NCI-H2196 treated with DMSO at 0.1 percent for 48 hours (cell line): ENCODE data around the gene IRAK2.

ENCODE experiments used
- DNase-seq: peaks from one replicate; lab custom pipeline; 2025; ENCODE audit not compliant: unreplicated experiment; lab: John Stamatoyannopoulos, UW

The IRAK2 gene

DNA sequence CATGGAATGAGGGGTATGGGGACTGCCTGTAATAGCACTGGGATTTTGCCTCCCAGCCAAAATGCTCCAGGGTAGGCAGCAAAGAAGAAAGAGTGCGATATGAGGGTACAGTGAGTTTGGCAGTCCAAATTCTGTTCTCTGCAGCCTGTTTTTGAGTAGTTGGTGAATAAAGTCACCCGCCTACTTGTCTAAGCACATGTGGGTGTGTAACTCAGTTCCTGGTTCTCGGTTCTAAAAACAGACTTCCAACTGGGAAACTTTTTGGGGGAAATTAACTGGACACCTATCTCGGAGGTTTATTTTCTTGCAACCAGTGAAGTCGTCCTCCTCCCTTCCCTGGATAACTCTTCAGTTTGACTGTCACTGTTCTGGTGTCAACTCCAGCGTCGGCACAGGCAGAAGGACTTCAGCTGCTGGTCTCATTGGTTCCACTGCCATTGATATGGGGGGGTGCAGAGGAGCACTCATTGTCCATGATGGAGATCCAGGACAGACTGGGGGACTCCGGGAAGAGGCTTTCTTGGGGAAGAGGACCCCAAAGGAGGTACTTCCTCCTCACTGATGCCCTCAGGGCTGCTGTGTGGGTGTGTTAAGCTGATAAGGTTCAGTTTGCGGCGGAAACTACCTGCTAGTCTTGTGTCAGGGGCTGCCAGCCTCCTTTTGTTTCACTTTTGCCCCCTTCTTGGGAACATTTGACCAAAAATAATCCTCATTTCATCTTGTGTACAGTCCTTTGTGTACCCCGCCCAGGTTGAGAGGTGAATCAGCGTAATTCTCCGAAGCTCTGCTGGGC, 114.9 kb downstream of the IRAK2 start:
- no peak for DNase-seq

DNA sequence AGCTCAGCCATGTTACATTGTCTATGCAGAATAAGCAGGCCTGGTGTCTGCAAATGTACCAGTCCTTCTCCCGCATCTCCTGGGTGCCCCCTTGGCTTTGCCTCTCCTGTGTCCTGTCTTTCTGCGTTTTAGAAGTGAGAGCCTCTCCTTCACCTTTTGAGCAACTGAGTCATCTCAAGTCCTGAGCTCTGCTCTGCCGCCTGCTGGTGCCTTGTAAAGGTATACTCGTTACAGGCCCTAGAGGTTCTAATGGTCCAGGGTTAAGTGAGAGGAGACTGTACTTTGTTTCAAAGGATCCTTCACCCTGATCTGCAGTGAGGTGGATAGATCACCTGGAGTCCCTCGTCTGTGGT, 115.4 kb downstream of the IRAK2 start:
- no peak for DNase-seq

DNA sequence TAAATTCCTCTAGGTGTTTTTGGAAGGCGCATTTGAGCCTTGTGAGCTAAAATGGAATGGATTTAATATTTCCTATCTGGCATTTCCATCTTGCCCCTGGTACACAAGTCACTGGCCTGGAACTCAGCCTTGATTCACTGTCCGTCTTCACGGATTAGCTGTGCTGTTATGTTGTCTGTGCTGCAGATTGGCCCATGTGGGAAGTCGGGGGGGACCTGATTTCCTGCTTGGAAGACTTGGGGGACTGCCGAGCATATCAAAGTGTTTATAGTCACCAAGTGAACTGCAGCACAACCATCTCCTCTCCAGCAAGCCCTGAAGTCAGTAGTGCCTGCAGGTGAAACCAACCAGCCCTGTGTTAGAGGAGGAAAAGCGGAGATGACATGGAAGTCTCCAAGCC, 115.9 kb downstream of the IRAK2 start:
- no peak for DNase-seq

DNA sequence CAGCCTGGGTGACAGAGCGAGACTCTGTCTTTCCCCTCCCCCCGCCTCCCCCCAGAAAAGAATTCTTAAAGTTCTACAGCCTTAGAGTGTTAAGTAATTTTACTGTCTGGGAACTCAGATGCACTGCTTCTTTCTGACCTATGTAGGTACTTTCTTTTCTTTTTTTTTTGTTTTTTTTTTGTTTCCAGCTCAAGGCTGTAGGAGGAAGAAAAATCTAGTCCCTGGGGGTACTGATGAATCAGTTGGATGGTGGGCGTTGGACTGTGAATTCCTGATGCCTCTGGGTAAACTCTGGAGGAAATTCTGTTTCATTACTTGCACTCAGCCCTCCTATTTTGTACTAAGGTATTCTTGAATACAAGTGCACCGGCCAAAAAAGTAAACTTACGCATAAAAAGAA, 117.2 kb downstream of the IRAK2 start:
- DNase-seq, result no peak

DNA sequence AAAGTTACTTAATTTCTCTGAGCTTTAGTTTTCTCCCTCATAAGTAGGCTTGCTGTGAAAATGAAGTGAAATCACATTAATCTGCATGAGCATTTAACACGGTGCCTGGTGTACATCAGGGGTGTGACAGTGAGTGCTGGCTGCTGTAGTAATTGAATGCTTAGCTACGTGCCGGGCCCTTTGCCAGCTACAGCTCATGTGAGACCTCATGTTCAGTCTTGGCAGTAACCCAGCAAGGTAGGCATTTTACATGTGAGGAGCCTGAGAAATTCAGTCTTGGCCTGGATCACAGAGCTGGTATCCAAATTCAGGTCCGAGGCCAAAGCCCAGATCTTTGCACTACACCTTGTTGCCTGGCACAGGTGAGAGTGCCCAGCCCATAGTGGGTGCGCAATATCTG, 118.9 kb downstream of the IRAK2 start:
- peak; percentile 22 for DNase-seq

DNA sequence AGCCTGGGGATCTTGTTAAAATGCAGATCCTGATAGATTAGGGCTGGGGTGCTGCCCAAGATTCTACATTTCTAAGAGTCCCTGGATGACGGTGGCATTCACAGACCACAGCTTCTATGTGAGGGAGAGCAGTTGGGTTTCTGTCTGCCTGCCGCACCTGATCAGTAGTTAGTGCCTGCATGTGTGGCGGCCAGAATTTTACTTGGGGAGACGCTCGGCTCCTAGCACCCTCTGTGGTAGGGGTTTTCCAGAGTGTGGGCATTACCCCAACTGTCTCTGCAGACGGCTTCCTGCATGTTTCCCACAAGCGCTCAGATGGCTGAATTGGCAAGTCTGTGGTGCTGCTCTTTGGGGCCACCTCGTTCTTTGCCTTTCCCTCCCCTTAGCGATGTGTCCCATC, 119.8 kb downstream of the IRAK2 start:
- DNase-seq, result no peak

DNA sequence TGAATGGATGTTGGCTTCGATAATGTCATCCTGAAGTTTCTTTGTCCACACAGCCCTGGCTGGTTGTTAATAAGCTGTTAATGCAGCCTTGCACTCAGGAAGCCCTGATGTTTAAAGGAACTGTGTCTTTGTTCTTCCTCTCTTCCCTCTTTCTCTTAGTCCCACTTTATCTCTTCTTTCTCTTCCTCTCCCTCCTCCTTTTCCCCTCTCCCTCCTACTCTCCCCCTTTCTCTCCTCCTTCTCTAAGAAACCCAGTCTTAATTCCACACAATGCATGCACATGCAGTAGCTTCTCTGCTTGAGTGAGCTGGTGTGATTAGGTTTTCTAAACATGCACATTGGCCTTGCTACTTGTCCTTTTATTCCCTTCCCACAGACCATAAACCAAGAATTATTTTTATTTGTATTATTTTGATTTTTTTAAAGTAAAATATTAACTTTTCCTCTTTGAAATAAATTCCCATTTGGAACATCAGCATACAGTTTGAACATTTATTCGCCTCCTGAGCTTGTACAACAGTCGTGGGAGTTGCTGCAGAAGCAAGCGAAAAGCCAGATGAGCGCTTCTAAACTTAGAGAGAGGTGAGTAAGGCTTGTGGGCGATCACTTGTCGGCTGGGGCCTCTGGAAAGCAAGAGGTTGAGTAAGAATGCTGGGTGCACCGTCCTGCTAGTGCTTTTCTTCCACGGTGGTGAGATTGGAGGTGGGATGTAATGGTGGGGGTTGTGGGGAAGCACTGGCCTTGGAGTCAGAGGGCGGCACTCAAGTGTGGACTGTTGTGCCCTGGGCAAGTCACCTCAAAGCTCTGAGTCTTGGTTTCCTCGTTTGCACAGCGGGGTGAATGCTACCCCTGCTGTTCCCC, 120.8 kb downstream of the IRAK2 start:
- DNase-seq, result no peak

DNA sequence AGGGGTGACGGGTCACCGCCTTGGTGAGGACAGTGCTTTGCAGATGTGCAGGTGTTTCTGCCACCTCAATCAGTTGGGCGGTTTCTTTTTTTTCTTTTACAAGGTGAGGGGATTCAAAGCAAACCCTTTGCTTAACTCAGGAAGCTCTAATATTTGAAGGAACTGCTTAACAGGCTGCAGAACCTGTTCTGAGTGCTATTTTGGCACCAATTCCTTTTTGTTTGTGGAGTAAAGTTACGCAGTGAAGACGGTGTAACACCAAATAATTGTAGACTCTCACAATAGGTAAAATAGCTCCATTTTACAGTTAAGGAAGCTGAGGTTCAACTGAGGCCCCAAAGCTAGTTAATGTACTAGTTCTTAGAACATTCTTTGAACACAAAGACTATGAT, 121.4 kb downstream of the IRAK2 start:
- no peak for DNase-seq

DNA sequence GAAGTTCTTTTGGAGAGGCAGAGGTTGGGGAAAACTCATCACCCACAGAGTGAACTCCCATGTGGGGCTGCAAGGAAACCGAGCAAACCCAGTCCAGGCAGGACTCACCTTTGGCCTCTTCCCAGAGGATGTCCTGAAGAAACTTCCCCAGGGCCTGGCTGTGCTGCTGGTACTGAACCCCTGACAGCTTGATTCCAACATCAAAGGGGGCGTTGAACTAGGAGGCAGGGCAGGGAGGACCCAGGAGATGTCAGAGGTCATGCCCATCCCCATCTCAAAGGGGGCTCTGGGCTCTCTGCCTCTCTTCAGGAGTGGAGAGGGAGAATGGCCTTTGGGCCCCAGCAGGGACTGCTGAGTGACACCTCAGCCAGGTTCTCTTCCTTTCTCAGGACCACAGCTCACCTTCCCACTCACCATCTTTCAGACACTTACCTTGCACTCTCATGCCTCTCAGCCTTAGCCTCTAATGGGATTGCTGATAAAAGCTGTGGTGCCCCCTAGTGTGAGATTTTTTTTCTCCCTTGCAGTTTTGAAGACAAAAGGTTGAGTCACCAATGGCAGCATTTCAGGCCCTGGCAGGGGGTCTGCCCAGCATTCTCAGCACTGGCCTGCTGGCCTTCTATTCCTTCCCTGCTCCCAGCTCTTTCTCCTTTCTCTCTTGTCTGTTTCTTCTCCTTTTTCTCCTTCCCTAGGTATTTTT, 122.0 kb downstream of the IRAK2 start:
- DNase-seq, result no peak

DNA sequence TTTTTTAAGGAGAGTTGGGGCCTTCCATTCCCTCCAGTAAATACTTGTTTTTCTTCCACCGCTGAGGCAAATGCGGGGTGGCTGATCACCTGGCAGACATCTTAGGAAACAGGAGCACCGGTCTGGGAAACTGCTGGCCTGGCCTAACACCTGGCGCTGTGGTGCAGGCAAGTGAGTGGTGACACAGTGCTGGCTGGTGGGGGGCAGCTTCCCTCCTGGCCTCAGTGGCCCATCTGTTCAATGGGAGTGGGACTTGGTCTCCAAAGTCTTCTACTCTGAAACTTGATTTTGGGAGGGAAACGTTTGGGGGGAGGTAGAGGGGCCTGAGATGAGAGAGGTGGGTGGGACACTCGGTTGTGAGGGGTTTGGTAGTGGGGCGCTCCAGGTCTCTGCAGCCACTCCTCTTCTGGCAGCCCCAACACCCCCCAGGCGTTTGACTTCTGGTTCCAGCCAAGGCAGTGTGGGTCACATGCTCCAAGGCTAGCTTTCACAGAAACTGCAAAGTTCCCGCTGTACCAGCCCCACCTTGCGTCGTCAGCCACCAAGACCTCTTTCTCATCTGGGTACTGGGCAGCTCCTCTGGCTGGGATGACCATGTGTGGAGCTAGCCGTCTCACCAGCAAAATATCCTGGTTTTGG, 123.3 kb downstream of the IRAK2 start:
- DNase-seq, result no peak

DNA sequence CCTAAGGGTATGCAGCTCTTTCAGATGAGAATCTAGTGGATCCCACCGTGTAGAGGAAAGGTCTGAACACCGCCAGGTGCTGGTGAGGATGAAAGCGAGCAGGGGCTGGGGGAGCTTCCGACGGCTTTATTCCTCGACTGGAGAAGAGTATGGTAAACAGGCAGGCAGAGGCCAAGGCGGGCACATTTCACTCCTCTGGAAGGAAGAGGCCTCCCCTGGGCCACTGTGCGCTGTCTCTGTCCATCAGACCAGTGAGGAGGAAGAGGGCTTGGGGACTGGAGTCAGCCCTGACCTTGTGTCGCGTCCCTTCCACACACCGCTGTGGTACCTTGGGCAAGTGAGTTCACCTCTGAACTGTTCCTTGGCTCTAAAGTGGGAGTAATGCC, 123.8 kb downstream of the IRAK2 start:
- no peak for DNase-seq

DNA sequence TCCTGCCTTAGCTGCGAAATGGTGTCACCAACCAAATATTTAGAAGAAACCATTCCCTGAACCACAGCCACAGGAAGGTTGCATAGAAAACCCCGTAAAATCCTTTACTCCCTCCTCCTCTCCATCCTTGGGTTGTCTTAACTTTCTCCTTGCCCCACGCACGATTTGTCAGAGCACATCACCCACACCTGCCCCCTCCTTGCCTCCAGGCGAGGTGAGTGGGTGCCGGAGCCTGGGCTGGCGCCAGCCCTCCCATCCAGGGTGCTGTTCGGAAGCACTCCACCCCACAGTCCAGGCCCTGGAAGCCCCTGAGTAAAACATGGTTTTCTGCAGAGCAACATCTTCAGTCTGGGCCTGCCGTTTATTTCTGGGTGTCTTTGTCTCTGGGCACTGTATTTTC, 124.4 kb downstream of the IRAK2 start:
- no peak for DNase-seq

DNA sequence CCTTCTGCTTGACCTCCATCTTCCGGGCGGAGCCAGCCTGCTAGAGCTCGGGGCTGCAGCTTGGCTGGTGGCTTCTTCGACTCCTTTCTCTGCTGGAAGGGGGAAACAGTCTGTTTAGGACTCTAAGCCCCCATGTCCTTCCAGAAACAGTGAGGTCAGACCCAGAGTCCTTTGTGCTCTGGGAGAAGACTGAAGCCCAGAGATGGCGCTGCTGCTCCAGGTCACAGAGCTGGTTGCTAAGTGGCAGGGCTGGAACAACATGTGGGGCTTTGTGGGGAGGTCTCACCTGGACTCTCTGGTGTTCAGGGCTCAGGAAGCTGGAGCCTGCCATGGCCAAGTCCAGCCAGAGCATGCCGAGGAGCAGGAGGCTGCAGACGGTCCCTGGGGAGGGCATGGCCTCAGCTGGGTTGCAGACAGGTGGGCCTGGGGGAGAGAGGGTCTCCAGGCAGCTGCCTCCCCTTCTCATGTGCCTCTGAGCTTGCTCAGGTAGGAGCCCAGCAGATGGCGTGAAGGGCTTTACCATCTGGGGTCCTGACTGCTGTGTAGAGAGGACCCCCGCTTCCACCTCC, 125.2 kb downstream of the IRAK2 start:
- DNase-seq, result no peak

DNA sequence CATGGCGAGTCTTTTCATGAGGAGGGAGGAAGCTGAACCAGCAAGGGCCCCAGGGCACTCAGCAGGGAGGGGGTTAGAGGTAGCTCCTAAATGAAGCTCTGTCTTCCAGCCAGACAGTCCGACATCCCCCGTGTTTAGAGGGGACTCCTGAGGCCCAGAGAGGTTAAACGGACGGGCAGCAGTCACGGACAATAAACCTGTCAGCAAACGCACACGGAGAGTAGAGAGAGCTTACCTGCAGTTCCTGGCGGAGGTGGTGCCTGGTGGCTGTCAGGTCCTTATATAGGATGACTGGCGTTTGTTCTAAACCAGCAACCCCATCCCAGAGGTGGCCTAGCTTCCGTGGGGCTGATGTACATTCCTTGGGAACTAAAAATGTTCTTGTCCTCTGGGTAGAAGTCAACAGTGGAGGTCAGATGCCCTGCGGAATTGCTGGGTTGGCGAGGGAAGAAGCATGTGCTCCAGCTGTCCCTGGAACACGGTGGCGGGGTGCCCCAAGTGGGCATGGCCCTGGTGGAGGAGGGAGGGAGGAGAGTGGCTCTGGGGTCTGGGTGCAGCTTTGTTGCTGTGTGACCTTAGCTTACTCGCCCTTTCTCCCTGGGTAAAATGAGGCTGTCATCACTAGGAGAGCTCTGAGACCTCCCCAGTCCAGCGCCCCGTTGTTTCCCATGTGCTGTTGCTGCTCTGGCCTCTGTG, 125.9 kb downstream of the IRAK2 start:
- no peak for DNase-seq

DNA sequence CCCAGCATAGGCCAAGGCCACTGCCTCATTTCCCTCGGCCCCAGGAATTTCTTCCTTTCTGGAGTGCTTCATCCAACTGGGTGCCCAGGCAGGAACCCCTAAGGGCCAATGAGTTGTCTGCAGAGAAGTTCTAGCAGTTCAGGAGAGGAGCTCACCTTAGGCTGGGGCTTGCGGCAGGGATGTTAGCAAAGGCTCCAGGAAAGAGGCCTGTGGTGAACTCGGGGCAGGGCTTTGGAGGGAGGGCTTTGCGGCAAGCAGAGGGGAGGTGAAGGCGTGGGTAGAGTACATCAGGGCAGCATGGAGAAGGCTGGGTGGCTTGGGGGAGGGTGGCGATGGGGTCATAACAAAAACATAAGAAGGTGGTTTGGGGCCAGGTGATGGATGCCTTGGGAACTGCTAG, 126.9 kb downstream of the IRAK2 start:
- DNase-seq, result no peak

DNA sequence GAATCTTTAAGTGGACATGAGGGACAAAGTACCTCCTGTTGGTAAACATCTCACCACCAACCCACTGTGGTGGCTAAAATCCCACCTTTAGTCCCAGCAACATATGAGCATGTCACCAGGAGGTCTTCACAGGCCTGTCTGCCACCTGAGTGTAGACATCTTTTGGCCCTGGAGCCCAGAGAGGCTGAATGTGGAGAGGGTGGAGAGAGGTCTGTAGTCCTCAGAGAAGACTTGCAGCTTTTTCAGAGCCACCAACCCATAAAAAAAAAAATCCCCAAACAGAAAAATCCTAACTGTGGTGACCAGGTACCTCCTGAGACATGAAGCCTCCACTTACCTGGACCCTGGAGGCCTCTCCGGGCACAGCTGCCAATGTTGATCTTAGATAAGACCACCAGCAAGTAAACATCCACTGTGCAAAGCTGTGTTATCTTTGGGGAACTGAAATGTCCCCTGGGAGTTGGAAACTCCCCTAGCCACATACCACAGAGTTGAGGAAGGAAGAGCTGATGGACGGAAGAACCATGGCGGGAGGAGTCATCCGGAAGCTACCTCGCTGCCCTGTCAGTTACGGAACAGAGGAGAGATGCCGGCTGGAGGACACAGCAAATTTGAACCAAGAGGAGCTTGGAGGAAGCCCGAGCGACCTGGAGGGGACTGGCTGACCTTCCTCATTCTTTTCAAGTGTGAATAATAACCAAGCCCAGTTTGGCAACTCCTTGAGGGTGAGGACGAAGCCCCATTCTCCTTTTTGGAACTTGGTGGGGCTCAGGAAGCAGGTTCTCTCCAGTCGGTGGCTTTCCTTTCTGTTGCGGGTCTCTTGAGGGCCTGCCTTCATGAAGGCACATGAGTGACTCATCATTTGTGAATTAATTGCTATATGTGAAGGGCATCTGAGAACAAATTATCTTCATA, 128.0 kb downstream of the IRAK2 start, which contains the start of gene GHRL:
GHRL (minus strand) TSS at position 443 of the 915 bp plus-strand sequence. CDS start 2,767 bp downstream, outside the sequence.
- no peak for DNase-seq
